ENCODE results near the gene COL9A1. TPM values are rescaled to one million over a fixed set of nuclear protein-coding genes. Genes with fewer than 3 reads are reported as not detected.

Gene COL9A1
- total RNA-seq, 2 donors from 2014 or later: 0.33 to 18.7 TPM

GRCh38 chr6:70246118-70246517 is 56.8 kb downstream of the COL9A1 start:
- H3K36me3 ChIP-seq: no peaks in the 10 kb centered on the region
- no peak for TF ChIP-seq CTCF (IDR thresholded peaks at IDR 0.05)
- DNase-seq (ENCODE audit: low spot score): no peak

GRCh38 chr6:70241991-70242420 is 60.9 kb downstream of the COL9A1 start:
- H3K4me1 ChIP-seq: no peaks in the 10 kb centered on the region
- no peak for TF ChIP-seq CTCF (IDR thresholded peaks at IDR 0.05)
- DNase-seq (ENCODE audit: low spot score): no peak
- H3K9me3 ChIP-seq: no peaks in the 10 kb centered on the region
- H3K27me3 ChIP-seq: no peaks in the 10 kb centered on the region
- no peaks in the 10 kb centered on the region for H3K36me3 ChIP-seq
- no peak overlapping the region for H3K27ac ChIP-seq
- no peak overlapping the region for H3K4me3 ChIP-seq

More at GRCh38 chr6:70246118-70246517, 56.8 kb downstream of the COL9A1 start:
- no peaks in the 10 kb centered on the region for H3K4me1 ChIP-seq
- no peaks in the 10 kb centered on the region for H3K27me3 ChIP-seq
- H3K27ac ChIP-seq: no peak overlapping the region
- H3K9me3 ChIP-seq: no peaks in the 10 kb centered on the region
- H3K4me3 ChIP-seq: no peak overlapping the region

GRCh38 chr6:70241031-70241430 is 61.9 kb downstream of the COL9A1 start:
- no peak for TF ChIP-seq CTCF (IDR thresholded peaks at IDR 0.05)
- Histone ChIP-seq H3K27me3 (no peaks in the 10 kb centered on the region), H3K36me3 (no peaks in the 10 kb centered on the region), H3K4me1 (no peaks in the 10 kb centered on the region), H3K27ac (no peak overlapping the region), H3K4me3 (no peak overlapping the region), H3K9me3 (no peaks in the 10 kb centered on the region)
- DNase-seq (ENCODE audit: low spot score): no peak

GRCh38 chr6:70236343-70236742 is 66.5 kb downstream of the COL9A1 start:
- DNase-seq (ENCODE audit: low spot score): no peak
- H3K4me1 ChIP-seq: no peaks in the 10 kb centered on the region
- no peaks in the 10 kb centered on the region for H3K9me3 ChIP-seq
- H3K36me3 ChIP-seq: no peaks in the 10 kb centered on the region
- H3K27ac ChIP-seq: no peak overlapping the region
- H3K4me3 ChIP-seq: no peak overlapping the region
- no peak for TF ChIP-seq CTCF (IDR thresholded peaks at IDR 0.05)
- H3K27me3 ChIP-seq: no peaks in the 10 kb centered on the region

- Histone ChIP-seq H3K36me3 (no peaks in the 10 kb centered on the region), H3K27me3 (no peaks in the 10 kb centered on the region), H3K4me3 (no peak overlapping the region), H3K27ac (no peak overlapping the region), H3K4me1 (no peaks in the 10 kb centered on the region), H3K9me3 (no peaks in the 10 kb centered on the region)
- TF ChIP-seq CTCF (IDR thresholded peaks at IDR 0.05): no peak
- no peak for DNase-seq (ENCODE audit: low spot score)
Observed at GRCh38 chr6:70234561-70235236, 68.2 kb downstream of the COL9A1 start.

- DNase-seq (ENCODE audit: low spot score): no peak
- H3K4me3 ChIP-seq: no peak overlapping the region
- H3K4me1 ChIP-seq: no peaks in the 10 kb centered on the region
- no peaks in the 10 kb centered on the region for H3K27me3 ChIP-seq
- H3K36me3 ChIP-seq: no peaks in the 10 kb centered on the region
- no peaks in the 10 kb centered on the region for H3K9me3 ChIP-seq
- TF ChIP-seq CTCF (IDR thresholded peaks at IDR 0.05): no peak
- H3K27ac ChIP-seq: no peak overlapping the region
Observed at GRCh38 chr6:70231311-70231710, 71.6 kb downstream of the COL9A1 start.

Measured in right atrium auricular region (tissue), 2 donors.